NCI-H460 (cell line): ENCODE data around the gene AP2B1. TPM values are rescaled to one million over a fixed set of nuclear protein-coding genes. Genes with fewer than 3 reads are reported as not detected.
"Not testable (repeated sequence)": the region's sequence is repeated elsewhere in the genome, so short reads cannot be mapped to it uniquely, and the experiment has no call there.

Experiments
- DNase-seq: peaks from one replicate; pipeline ENCODE4 v3.0.0-alpha.2; 2016; ENCODE audit warnings: low read depth; ENCODE audit errors: extremely low read depth
- total RNA-seq: library from RNA; depleted of rRNA; stranded (reverse); fragments of >200 nt; shearing (Covaris generic); gene quantifications from 2 replicates; pipeline ENCODE4 v1.2.3, GENCODE V29; 2014

The AP2B1 gene
- total RNA-seq, 1 experiment from 2014 or later = 82.8 TPM

GRCh38 chr17:35743626-35744328, 156.7 kb downstream of the AP2B1 start:
- peak; percentile 30 for DNase-seq

GRCh38 chr17:35744830-35745229, 157.7 kb downstream of the AP2B1 start:
- DNase-seq = no peak

- DNase-seq = no peak
Observed at GRCh38 chr17:35745246-35745645, 158.1 kb downstream of the AP2B1 start.

GRCh38 chr17:35745749-35746320, 158.7 kb downstream of the AP2B1 start:
- DNase-seq = no peak

- DNase-seq = peak; percentile 75
Observed at GRCh38 chr17:35747540-35748017, 160.5 kb downstream of the AP2B1 start.

- no peak for DNase-seq
Observed at GRCh38 chr17:35748341-35748841, 161.3 kb downstream of the AP2B1 start.

- no peak for DNase-seq
Observed at GRCh38 chr17:35748979-35749378, 161.9 kb downstream of the AP2B1 start.

GRCh38 chr17:35749560-35750412, 162.7 kb downstream of the AP2B1 start:
- no peak for DNase-seq

GRCh38 chr17:35750526-35751395, 163.6 kb downstream of the AP2B1 start:
- no peak for DNase-seq

GRCh38 chr17:35751541-35751940, 164.4 kb downstream of the AP2B1 start:
- not testable (repeated sequence) for DNase-seq

- DNase-seq = no peak
Observed at GRCh38 chr17:35752471-35752870, 165.3 kb downstream of the AP2B1 start.

- DNase-seq = no peak
Observed at GRCh38 chr17:35752945-35753764, 166.0 kb downstream of the AP2B1 start, which contains the start of gene GAS2L2. Gene GAS2L2 (minus strand): TSS chr17:35753239. CDS start chr17:35752850, 389 bp downstream.

GRCh38 chr17:35757243-35757642, 170.1 kb downstream of the AP2B1 start:
- DNase-seq = no peak

- no peak for DNase-seq
Observed at GRCh38 chr17:35760587-35760986, 173.5 kb downstream of the AP2B1 start, which contains the start of gene C17orf50. Gene C17orf50 (plus strand): TSS chr17:35760887. CDS start chr17:35760942, 55 bp downstream.

- no peak for DNase-seq
Observed at GRCh38 chr17:35761601-35762000, 174.5 kb downstream of the AP2B1 start.

GRCh38 chr17:35763767-35764122, 176.6 kb downstream of the AP2B1 start:
- DNase-seq = no peak

GRCh38 chr17:35764123-35764991, 177.2 kb downstream of the AP2B1 start:
- peak; percentile 85 for DNase-seq

GRCh38 chr17:35765086-35765710, 178.1 kb downstream of the AP2B1 start:
- DNase-seq = no peak
